K562 (cell line): ENCODE measurements around the gene CELSR3.

Experiments used
- CTCF ChIP-seq, 3 experiments: IDR thresholded peaks in 2 of 3; conservative IDR thresholded peaks in 1 of 3; 2 replicates each; pipeline ENCODE4 v1.5.1; 2011 to 2012; ENCODE audit warnings: low read length in 3 of 3, mild to moderate bottlenecking in 3 of 3, control low read depth in 2 of 3, improper control_type of control experiment in 1 of 3, inconsistent platforms in 1 of 3, low read depth in 1 of 3, mixed read lengths in 1 of 3, moderate library complexity in 1 of 3; ENCODE audit not compliant: insufficient read depth in 2 of 3
- GATA2 ChIP-seq: sonication (generic); formaldehyde crosslinking; IDR thresholded peaks from 2 replicates; pipeline ENCODE4 v1.4.0; 2020; ENCODE audit warnings: mild to moderate bottlenecking, missing genetic modification reagents
- GTF2F1 ChIP-seq: IDR thresholded peaks from 2 replicates; pipeline ENCODE4 v1.6.1; 2011; ENCODE audit warnings: low read depth, low read length, improper control_type of control experiment
- MAX ChIP-seq: sonication (generic); formaldehyde crosslinking; IDR thresholded peaks from 2 replicates; pipeline ENCODE4 v1.9.0; 2022; ENCODE audit warnings: mild to moderate bottlenecking, missing genetic modification reagents
- ZNF436 ChIP-seq: fragments of 250-450, 450-650 bp; sonication (Bioruptor Pico); formaldehyde crosslinking; IDR thresholded peaks from 2 replicates; pipeline ENCODE4 v1.7.0; 2020; ENCODE audit warnings: mild to moderate bottlenecking
- ZNF589 ChIP-seq: fragments of 200-800 bp; sonication (Bioruptor generic); IDR thresholded peaks from 2 replicates; pipeline ENCODE4 v1.6.1; 2016; ENCODE audit warnings: low read depth, missing genetic modification characterization, missing compliant biosample characterization

- TF ChIP-seq ZNF436 (CRISPR knock-in tag): no peak
- no peak for TF ChIP-seq CTCF (IDR thresholded peaks at IDR 0.05 in 2 of 3, conservative IDR thresholded peaks at IDR 0.05 in 1 of 3; ENCODE audit: insufficient read depth in 2 of 3, low read depth in 1 of 3, low read length in 3 of 3)
- TF ChIP-seq MAX (CRISPR knock-in tag): no peak
- TF ChIP-seq GTF2F1: no peak
- TF ChIP-seq GATA2 (CRISPR knock-in tag): no peak
- no peak for TF ChIP-seq ZNF589
These were observed 45.8 kb upstream of the CELSR3 start for GRCh38 chr3:48708481-48708889.
